HT1080 (cell line): ENCODE results near the gene ALOXE3. TPM values are rescaled to one million over a fixed set of nuclear protein-coding genes. Genes with fewer than 3 reads are reported as not detected.
"Not testable (repeated sequence)": the region's sequence is repeated elsewhere in the genome, so short reads cannot be mapped to it uniquely, and the experiment has no call there.

Source experiments
- DNase-seq: peaks from one replicate; pipeline ENCODE4 v3.0.0-alpha.2; 2015; ENCODE audit warnings: low read depth
- total RNA-seq: library from RNA; depleted of rRNA; stranded (reverse); fragments of >200 nt; shearing (Covaris generic); gene quantifications from 2 replicates; pipeline ENCODE4 v1.2.3, GENCODE V29; 2014

Gene ALOXE3
- total RNA-seq, 1 experiment from 2014 or later = 1.0 TPM

GRCh38 chr17:8073627-8074484 is 44.5 kb downstream of the ALOXE3 start:
- peak; percentile 48 for DNase-seq

- no peak for DNase-seq
These were observed 45.4 kb downstream of the ALOXE3 start for GRCh38 chr17:8072729-8073461.

- DNase-seq = no peak
These were observed 46.0 kb downstream of the ALOXE3 start for GRCh38 chr17:8072341-8072728.

GRCh38 chr17:8071496-8071895 is 46.8 kb downstream of the ALOXE3 start:
- no peak for DNase-seq

GRCh38 chr17:8069587-8069860 is 48.8 kb downstream of the ALOXE3 start:
- DNase-seq = no peak

GRCh38 chr17:8068736-8069586 is 49.4 kb downstream of the ALOXE3 start:
- DNase-seq = no peak

GRCh38 chr17:8067806-8068205 is 50.5 kb downstream of the ALOXE3 start:
- DNase-seq = no peak

- DNase-seq = no peak
These were observed 51.2 kb downstream of the ALOXE3 start for GRCh38 chr17:8066841-8067775.

- DNase-seq = no peak
These were observed 53.7 kb downstream of the ALOXE3 start for GRCh38 chr17:8064561-8065019.

- no peak for DNase-seq
These were observed 54.4 kb downstream of the ALOXE3 start for GRCh38 chr17:8063761-8064534.

- DNase-seq = no peak
These were observed 55.4 kb downstream of the ALOXE3 start for GRCh38 chr17:8062807-8063483.

- DNase-seq = no peak
These were observed 55.9 kb downstream of the ALOXE3 start for GRCh38 chr17:8062435-8062806.

- DNase-seq = not testable (repeated sequence)
These were observed 56.5 kb downstream of the ALOXE3 start for GRCh38 chr17:8061851-8062250.

GRCh38 chr17:8060274-8060673 is 58.0 kb downstream of the ALOXE3 start:
- DNase-seq = peak; percentile 62

- DNase-seq = no peak
These were observed 59.2 kb downstream of the ALOXE3 start for GRCh38 chr17:8059131-8059530.

GRCh38 chr17:8057691-8058114 is 60.6 kb downstream of the ALOXE3 start:
- peak; percentile 80 for DNase-seq

- no peak for DNase-seq
These were observed 61.2 kb downstream of the ALOXE3 start for GRCh38 chr17:8056976-8057625.

GRCh38 chr17:8056232-8056975 is 61.9 kb downstream of the ALOXE3 start:
- DNase-seq = peak; percentile 49
